Measurements from ENCODE around the gene PTPRN2. TPM values are rescaled to one million over a fixed set of nuclear protein-coding genes. Genes with fewer than 3 reads are reported as not detected.

Gene PTPRN2
- total RNA-seq, 4 donors from 2014 or later = 6.6 to 10.7 (median 8.2) TPM

GRCh38 chr7:158006841-158007696, 580.6 kb downstream of the PTPRN2 start:
- WGBS, 2 donors = 82 to 83% methylated on average over 29 of the region's 29 CpGs
- Histone ChIP-seq H3K4me1 (peaks cover 0 to 4% (median 0%) of the 10 kb centered on the region in 4 donors), H3K27ac (no peak overlapping the region), H3K27me3 (no peaks in the 10 kb centered on the region), H3K9me3 (no peaks in the 10 kb centered on the region), H3K4me3 (no peak overlapping the region), H3K36me3 (no peaks in the 10 kb centered on the region)
- TF ChIP-seq CTCF (IDR thresholded peaks at IDR 0.05) (no peak), POLR2A (IDR thresholded peaks at IDR 0.05) (no peak), EP300 (IDR thresholded peaks at IDR 0.05) (no peak)
- DNase-seq (ENCODE audit: low spot score in 2 of 2) = no peak

- TF ChIP-seq POLR2A (IDR thresholded peaks at IDR 0.05) (no peak), CTCF (IDR thresholded peaks at IDR 0.05) (no peak), EP300 (IDR thresholded peaks at IDR 0.05) (no peak)
Observed at GRCh38 chr7:158005531-158005930, 582.1 kb downstream of the PTPRN2 start.

GRCh38 chr7:158004123-158004490, 583.5 kb downstream of the PTPRN2 start:
- Histone ChIP-seq H3K27me3 (no peaks in the 10 kb centered on the region), H3K4me1 (no peaks in the 10 kb centered on the region), H3K27ac (no peak overlapping the region), H3K36me3 (no peaks in the 10 kb centered on the region), H3K4me3 (no peak overlapping the region), H3K9me3 (no peaks in the 10 kb centered on the region)
- no peak for DNase-seq (ENCODE audit: low spot score in 2 of 2)
- WGBS, 2 donors = 13 to 36% methylated on average over 2 of the region's 2 CpGs
- no peak for TF ChIP-seq CTCF (IDR thresholded peaks at IDR 0.05)
- TF ChIP-seq POLR2A (IDR thresholded peaks at IDR 0.05) = no peak
- TF ChIP-seq EP300 (IDR thresholded peaks at IDR 0.05) = no peak

More at GRCh38 chr7:158005531-158005930, 582.1 kb downstream of the PTPRN2 start:
- Histone ChIP-seq H3K36me3 (no peaks in the 10 kb centered on the region), H3K27ac (no peak overlapping the region), H3K27me3 (no peaks in the 10 kb centered on the region), H3K9me3 (no peaks in the 10 kb centered on the region), H3K4me3 (no peak overlapping the region), H3K4me1 (no peaks in the 10 kb centered on the region)
- 68 to 70% methylated on average over 12 of the region's 12 CpGs for WGBS, 2 donors
- no peak for DNase-seq (ENCODE audit: low spot score in 2 of 2)

- WGBS, 2 donors = 77 to 82% methylated on average over 19 to 23 of the region's 23 CpGs
- TF ChIP-seq CTCF (IDR thresholded peaks at IDR 0.05) (no peak), EP300 (IDR thresholded peaks at IDR 0.05) (no peak), POLR2A (IDR thresholded peaks at IDR 0.05) (no peak)
Observed at GRCh38 chr7:158003441-158004122, 584.0 kb downstream of the PTPRN2 start.

GRCh38 chr7:158002486-158003080, 585.0 kb downstream of the PTPRN2 start:
- Histone ChIP-seq H3K27me3 (no peaks in the 10 kb centered on the region), H3K36me3 (no peaks in the 10 kb centered on the region), H3K27ac (no peak overlapping the region), H3K4me1 (no peaks in the 10 kb centered on the region), H3K4me3 (no peak overlapping the region), H3K9me3 (no peaks in the 10 kb centered on the region)
- DNase-seq (ENCODE audit: low spot score in 2 of 2) = no peak
- no peak for TF ChIP-seq CTCF (IDR thresholded peaks at IDR 0.05)
- TF ChIP-seq POLR2A (IDR thresholded peaks at IDR 0.05) = no peak
- 85 to 90% methylated on average over 17 of the region's 17 CpGs for WGBS, 2 donors

More at GRCh38 chr7:158003441-158004122, 584.0 kb downstream of the PTPRN2 start:
- DNase-seq (ENCODE audit: low spot score in 2 of 2) = no peak
- no peaks in the 10 kb centered on the region for H3K4me1 ChIP-seq
- no peak overlapping the region for H3K4me3 ChIP-seq
- no peaks in the 10 kb centered on the region for H3K9me3 ChIP-seq
- no peak overlapping the region for H3K27ac ChIP-seq
- no peaks in the 10 kb centered on the region for H3K36me3 ChIP-seq
- no peaks in the 10 kb centered on the region for H3K27me3 ChIP-seq
